HepG2 (cell line): ENCODE data around the gene SYNM. TPM values are rescaled to one million over a fixed set of nuclear protein-coding genes. Genes with fewer than 3 reads are reported as not detected.

Experiments
- ATAC-seq: fragments of 200-7000 bp; cut with Tn5 transposase; 3 replicates; pipeline ENCODE4 v1.9.1; 2020; ENCODE audit warnings: mild to moderate bottlenecking, moderate library complexity
- BruUV-seq: library from RNA; stranded (reverse); fragments of 400-500 nt; replicated peaks from 2 replicates; lab custom pipeline; 2021; lab: Mats Ljungman, UMichigan
- CTCF ChIA-PET: fragments of 300-600 bp; formaldehyde crosslinking; extraction: SDS; loops from one replicate; lab custom pipeline; 2021; ENCODE audit warnings: low total read pairs, inconsistent platforms, low intra/inter-chr PET ratio; lab: Yijun Ruan, JAX
- POLR2A ChIA-PET: fragments of 350-600 bp; sonication (Branson Sonifier 250); formaldehyde crosslinking; loops from one replicate; lab custom pipeline; 2020; ENCODE audit warnings: antibody characterized with exemption, inconsistent platforms; lab: Yijun Ruan, JAX
- DNase-seq: peaks from one replicate; pipeline ENCODE4 v3.0.0-alpha.2; 2015; ENCODE audit warnings: low spot score
- FAIRE-seq: peaks from 3 replicates; lab custom pipeline; 2011; peaks lifted over from hg19 to GRCh38; lab: Jason Lieb, UNC
- H2AFZ ChIP-seq: one replicate; pipeline ENCODE4 v1.6.1; 2011; ENCODE audit warnings: low read length, inconsistent platforms
- H3K27ac ChIP-seq: fragments of 300-600 bp; 3 replicates; pipeline ENCODE4 v1.8.0; 2011; ENCODE audit warnings: mixed run types, mild to moderate bottlenecking, mixed read lengths, low read length, inconsistent platforms; ENCODE audit not compliant: insufficient read depth; ENCODE audit errors: extremely low read length
- H3K27me3 ChIP-seq, 2 experiments: fragments of 200-600 bp in 1 of 2; 2 replicates in 1 of 2; 3 replicates in 1 of 2; pipeline versions ENCODE4 v1.6.0 to v1.8.0; 2011; ENCODE audit warnings: low read length in 2 of 2, mild to moderate bottlenecking in 2 of 2, moderate library complexity in 2 of 2, inconsistent platforms in 1 of 2; ENCODE audit not compliant: insufficient read depth in 2 of 2, control insufficient read depth in 1 of 2
- H3K36me3 ChIP-seq, 2 experiments: fragments of 200-600 bp in 1 of 2; replicated peaks in 1 of 2; 2 replicates in 1 of 2; 3 replicates in 1 of 2; pipeline versions ENCODE4 v1.5.1 to v1.8.0; 2011; ENCODE audit warnings: low read length in 2 of 2, inconsistent platforms in 1 of 2; ENCODE audit not compliant: insufficient read depth in 2 of 2, control insufficient read depth in 1 of 2
- H3K4me1 ChIP-seq: 2 replicates; pipeline ENCODE4 v1.5.1; 2012; ENCODE audit warnings: low read length, inconsistent platforms; ENCODE audit not compliant: insufficient read depth
- H3K4me2 ChIP-seq: 2 replicates; pipeline ENCODE4 v1.6.0; 2011; ENCODE audit warnings: low read depth, low read length, inconsistent platforms
- H3K4me3 ChIP-seq, 3 experiments: fragments of 200-600 bp in 1 of 3; sonication (generic), shearing (Covaris generic) in 1 of 3; replicated peaks in 1 of 3; 2 replicates each; pipeline ENCODE4 v1.5.1; 2011 to 2016; ENCODE audit warnings: low read length in 3 of 3, inconsistent platforms in 2 of 3, low read depth in 2 of 3, mild to moderate bottlenecking in 2 of 3, control low read depth in 1 of 3, mixed read lengths in 1 of 3; ENCODE audit not compliant: insufficient read depth in 1 of 3
- H3K79me2 ChIP-seq: one replicate; pipeline ENCODE4 v1.6.1; 2011; ENCODE audit warnings: low read length, inconsistent platforms; ENCODE audit not compliant: insufficient read depth
- H3K9ac ChIP-seq: 2 replicates; pipeline ENCODE4 v1.6.0; 2011; ENCODE audit warnings: mild to moderate bottlenecking, low read depth, low read length, inconsistent platforms; ENCODE audit not compliant: insufficient read depth
- H3K9me3 ChIP-seq: 2 replicates; pipeline ENCODE4 v1.5.1; 2012; ENCODE audit warnings: mild to moderate bottlenecking, low read length
- H4K20me1 ChIP-seq: 2 replicates; pipeline ENCODE4 v1.6.0; 2011; ENCODE audit warnings: inconsistent platforms, mild to moderate bottlenecking, low read length, moderate library complexity; ENCODE audit not compliant: insufficient read depth
- AKAP8 ChIP-seq: sonication (generic); formaldehyde crosslinking; IDR thresholded peaks from 2 replicates; pipeline ENCODE4 v1.5.1; 2020; ENCODE audit warnings: mild to moderate bottlenecking, missing genetic modification reagents
- ATF2 ChIP-seq: sonication (generic); formaldehyde crosslinking; IDR thresholded peaks from 2 replicates; pipeline ENCODE4 v1.4.0; 2020; ENCODE audit warnings: missing genetic modification reagents
- ATF7 ChIP-seq, 2 experiments: fragments of 450-650 bp in 1 of 2; sonication (generic) in 1 of 2; formaldehyde crosslinking in 1 of 2; IDR thresholded peaks; 2 replicates each; pipeline versions ENCODE4 v1.4.0 to v1.6.1; 2016 to 2020; ENCODE audit warnings: antibody characterized with exemption in 1 of 2, mild to moderate bottlenecking in 1 of 2, missing genetic modification reagents in 1 of 2
- HMG20A ChIP-seq: IDR thresholded peaks from 2 replicates; pipeline ENCODE4 v1.6.1; 2016; ENCODE audit warnings: borderline replicate concordance
- HMG20B ChIP-seq: conservative IDR thresholded peaks from 2 replicates; pipeline ENCODE4 v1.6.1; 2016; ENCODE audit warnings: missing genetic modification reagents, missing compliant biosample characterization
- IKZF4 ChIP-seq: sonication (generic); formaldehyde crosslinking; IDR thresholded peaks from 2 replicates; pipeline ENCODE4 v1.5.1; 2020; ENCODE audit warnings: borderline replicate concordance, mild to moderate bottlenecking, low read depth, missing genetic modification reagents; ENCODE audit errors: not compliant biosample characterization
- KDM2A ChIP-seq: sonication (generic); formaldehyde crosslinking; IDR thresholded peaks from 2 replicates; pipeline ENCODE4 v1.4.0; 2020; ENCODE audit warnings: low read depth, missing genetic modification reagents, borderline replicate concordance
- KDM3A ChIP-seq: IDR thresholded peaks from 2 replicates; pipeline ENCODE4 v1.6.1; 2018; ENCODE audit warnings: low read depth, missing compliant biosample characterization
- KLF16 ChIP-seq, 2 experiments: sonication (generic) in 1 of 2; formaldehyde crosslinking in 1 of 2; IDR thresholded peaks; 2 replicates each; pipeline versions ENCODE4 v1.6.1 to v1.8.0; 2016 to 2023; ENCODE audit warnings: missing genetic modification reagents in 2 of 2, missing compliant biosample characterization in 1 of 2
- MAFG ChIP-seq: sonication (generic); formaldehyde crosslinking; IDR thresholded peaks from 2 replicates; pipeline ENCODE4 v1.5.1; 2020; ENCODE audit warnings: mild to moderate bottlenecking, missing genetic modification reagents
- MAFK ChIP-seq, 2 experiments: IDR thresholded peaks in 1 of 2; conservative IDR thresholded peaks in 1 of 2; 2 replicates each; pipeline ENCODE4 v1.6.1; 2011; ENCODE audit warnings: improper control_type of control experiment in 2 of 2, low read length in 2 of 2
- PLSCR1 ChIP-seq: sonication (generic); formaldehyde crosslinking; IDR thresholded peaks from 2 replicates; pipeline ENCODE4 v1.5.0; 2020; ENCODE audit warnings: missing genetic modification reagents, mild to moderate bottlenecking, borderline replicate concordance
- RAD51 ChIP-seq: fragments of 450-650 bp; IDR thresholded peaks from 2 replicates; pipeline ENCODE4 v1.6.1; 2016; ENCODE audit warnings: borderline replicate concordance
- TBL1XR1 ChIP-seq: fragments of 150-350 bp; IDR thresholded peaks from 2 replicates; pipeline ENCODE4 v1.6.1; 2014; ENCODE audit warnings: borderline replicate concordance, low read length; ENCODE audit not compliant: partially characterized antibody
- UBTF ChIP-seq: sonication (generic); formaldehyde crosslinking; IDR thresholded peaks from 2 replicates; pipeline ENCODE4 v1.4.0; 2020; ENCODE audit warnings: mild to moderate bottlenecking, missing genetic modification reagents
- ZFP90 ChIP-seq: sonication (generic); formaldehyde crosslinking; IDR thresholded peaks from 2 replicates; pipeline ENCODE4 v1.8.0; 2022; ENCODE audit warnings: missing genetic modification reagents, mild to moderate bottlenecking, inconsistent platforms, borderline replicate concordance
- ZGPAT ChIP-seq: IDR thresholded peaks from 2 replicates; pipeline ENCODE4 v1.6.1; 2016; ENCODE audit warnings: mild to moderate bottlenecking
- WGBS: methylation state at CpG from one replicate; pipeline ENCODE4 v1.1.6; 2017; ENCODE audit warnings: low lambda C conversion rate; 5-methylcytosine and 5-hydroxymethylcytosine counted together
- in situ Hi-C: cut with HindIII; loops from 2 replicates; pipeline ENCODE4 v1.10.0; 2017; ENCODE audit warnings: low pct_unique_long_range_greater_than_20kb; ENCODE audit not compliant: extremely low pct_ligation_motif_present
- intact Hi-C: fragments of 100-400 bp; cut with micrococcal nuclease; formaldehyde crosslinking; loops from one replicate; pipeline ENCODE4 v1.10.0; 2022; ENCODE audit not compliant: unreplicated experiment
- polyA plus RNA-seq, 8 experiments: library from polyadenylated mRNA; depleted of rRNA in 3 of 8; stranded (reverse) in 7 of 8; unstranded in 1 of 8; fragments of >200 nt; fragmentation: Illumina TruSeq in 4 of 8; extraction: Trizol in 4 of 8; gene quantifications; 2 replicates each; pipeline versions ENCODE4 v1.2.1 to v1.2.3, GENCODE V29; 2011 to 2016; ENCODE audit warnings: low read depth in 4 of 8, missing spikeins in 1 of 8, mixed read lengths in 1 of 8; ENCODE audit not compliant: insufficient read depth in 1 of 8
- total RNA-seq, 5 experiments: library from RNA; depleted of rRNA; stranded (reverse); fragments of >200 nt; fragmentation: Illumina TruSeq; extraction: Trizol; gene quantifications; 2 replicates each; pipeline ENCODE4 v1.2.3, GENCODE V29; 2016; ENCODE audit warnings: low read depth in 1 of 5

Gene SYNM
- total and polyA plus RNA-seq, 2 of the 13 experiments (the other 11 are each of a cell fraction or from before 2014, with no cell fraction given), result 1.1 to 3.7 TPM

GRCh38 chr15:99123713-99124451, 19.0 kb downstream of the SYNM start:
- in situ Hi-C loops (no loop called here), intact Hi-C loops (no loop called here)
- Histone ChIP-seq H3K4me1 (peaks cover 20% of the 10 kb centered on the region), H3K27ac (peak overlapping the region; percentile 59), H3K4me3 (peak overlapping the region in 1 of 3 experiments; percentile 12; a peak in 1 of 6 replicates), H3K36me3 (no peaks in the 10 kb centered on the region; a peak in 1 of 5 replicates), H3K9ac (peak overlapping the region; percentile 8; the same call in 1 of the 2 replicates), H3K4me2 (peak overlapping the region; percentile 52), H4K20me1 (no peaks in the 10 kb centered on the region), H3K9me3 (no peaks in the 10 kb centered on the region), H3K79me2 (no peaks in the 10 kb centered on the region), H2AFZ (no peak overlapping the region), H3K27me3 (no peaks in the 10 kb centered on the region)
- DNase-seq (peak; percentile 83), FAIRE-seq (peak; percentile 49), ATAC-seq (peak; percentile 96)
- ChIA-PET CTCF (interaction anchor here (0.7 kb wide), 1 partner anchor 19 kb away, joined by 3 read pairs; the partner anchor contains the start of gene SYNM), POLR2A (interaction anchor here (0.8 kb wide), 1 partner anchor 10 kb away, joined by 4 read pairs; no protein-coding TSS in a partner anchor)
- WGBS, result 61% methylated on average over 11 of the region's 20 CpGs
- no TSS peak for BruUV-seq
- TF ChIP-seq AKAP8 (no peak), ATF2 (CRISPR knock-in tag) (0 out of 2 replicates have a peak, but pooled peaks have one; percentile 41), MAFG (peak; percentile 97), KDM2A (CRISPR knock-in tag) (peak; percentile 32; the same call in 1 of the 2 replicates), KLF16 (CRISPR knock-in tag; IDR thresholded peaks at IDR 0.05) (no peak), ZGPAT (CRISPR knock-in tag) (peak; percentile 60; the same call in 1 of the 2 replicates), RAD51 (no peak), UBTF (CRISPR knock-in tag) (peak; percentile 41), KDM3A (CRISPR knock-in tag) (no peak), PLSCR1 (no peak), IKZF4 (CRISPR knock-in tag) (no peak), HMG20A (CRISPR knock-in tag) (peak; percentile 10; the same call in 1 of the 2 replicates), TBL1XR1 (no peak), HMG20B (CRISPR knock-in tag) (0 out of 2 replicates have a peak, but pooled peaks have one; percentile 38), ATF7 (IDR thresholded peaks at IDR 0.05) (no peak), ATF7 (CRISPR knock-in tag; IDR thresholded peaks at IDR 0.05) (no peak), MAFK (conservative IDR thresholded peaks at IDR 0.05 in 1 of 2, IDR thresholded peaks at IDR 0.05 in 1 of 2; ENCODE audit: low read length in 2 of 2) (peak; percentile 73 to 92), ZFP90 (CRISPR knock-in tag) (no peak)
